Osteocyte (in vitro differentiated cells): ENCODE data around the gene EIF3M. TPM values are rescaled to one million over a fixed set of nuclear protein-coding genes. Genes with fewer than 3 reads are reported as not detected.

ENCODE experiments used
- DNase-seq: peaks from one replicate; pipeline ENCODE4 v3.0.0; 2021; ENCODE audit warnings: mixed read lengths; ENCODE audit not compliant: unreplicated experiment; ENCODE audit errors: extremely low spot score
- H3K27ac Mint-ChIP-seq: one replicate; pipeline ENCODE4 v1.8.0; 2021; ENCODE audit warnings: mild to moderate bottlenecking, mixed read lengths; ENCODE audit not compliant: unreplicated experiment
- H3K27me3 Mint-ChIP-seq: one replicate; pipeline ENCODE4 v1.8.0; 2021; ENCODE audit warnings: mixed read lengths; ENCODE audit not compliant: unreplicated experiment
- H3K36me3 Mint-ChIP-seq: one replicate; pipeline ENCODE4 v1.8.0; 2021; ENCODE audit warnings: mixed read lengths; ENCODE audit not compliant: unreplicated experiment
- H3K4me1 Mint-ChIP-seq: one replicate; pipeline ENCODE4 v1.8.0; 2021; ENCODE audit warnings: mixed read lengths; ENCODE audit not compliant: unreplicated experiment
- H3K4me3 Mint-ChIP-seq: one replicate; pipeline ENCODE4 v1.8.0; 2021; ENCODE audit warnings: mild to moderate bottlenecking, moderate library complexity, mixed read lengths; ENCODE audit not compliant: unreplicated experiment
- H3K9me3 Mint-ChIP-seq: one replicate; pipeline ENCODE4 v1.8.0; 2021; ENCODE audit warnings: mixed read lengths; ENCODE audit not compliant: unreplicated experiment
- total RNA-seq: library from RNA; stranded (reverse); gene quantifications from 2 replicates; pipeline ENCODE4 v1.2.1, GENCODE V29; 2021
- TF ChIP-seq, protein P1 (sequence below): fragments of 200-600 bp; sonication (generic); IDR thresholded peaks from 2 replicates; pipeline ENCODE4 v1.5.0; 2021; ENCODE audit warnings: antibody characterized with exemption, mild to moderate bottlenecking, moderate library complexity

The EIF3M gene
- total RNA-seq, 1 donor from 2014 or later, result 227 TPM

DNA sequence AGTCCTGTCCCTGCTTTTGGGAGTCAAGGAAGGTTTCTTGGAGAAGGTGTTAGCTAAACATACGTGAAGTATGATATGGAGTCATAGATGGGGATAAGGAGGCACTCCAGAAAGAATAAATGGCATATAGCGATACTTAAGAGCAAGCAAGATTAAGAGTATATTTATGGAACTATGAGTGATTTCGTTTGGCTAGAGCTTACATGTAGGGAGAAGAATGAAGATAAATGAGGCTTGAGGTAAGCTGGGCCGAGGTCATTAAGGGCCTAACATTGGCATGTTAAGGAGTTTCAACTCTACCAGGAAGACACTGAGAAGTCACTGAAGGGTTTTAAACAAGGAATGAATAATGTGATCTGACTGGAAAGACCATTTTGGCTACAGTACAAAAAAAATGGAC lies 33.3 kb downstream of the EIF3M start:
- TF ChIP-seq, protein P1, sequence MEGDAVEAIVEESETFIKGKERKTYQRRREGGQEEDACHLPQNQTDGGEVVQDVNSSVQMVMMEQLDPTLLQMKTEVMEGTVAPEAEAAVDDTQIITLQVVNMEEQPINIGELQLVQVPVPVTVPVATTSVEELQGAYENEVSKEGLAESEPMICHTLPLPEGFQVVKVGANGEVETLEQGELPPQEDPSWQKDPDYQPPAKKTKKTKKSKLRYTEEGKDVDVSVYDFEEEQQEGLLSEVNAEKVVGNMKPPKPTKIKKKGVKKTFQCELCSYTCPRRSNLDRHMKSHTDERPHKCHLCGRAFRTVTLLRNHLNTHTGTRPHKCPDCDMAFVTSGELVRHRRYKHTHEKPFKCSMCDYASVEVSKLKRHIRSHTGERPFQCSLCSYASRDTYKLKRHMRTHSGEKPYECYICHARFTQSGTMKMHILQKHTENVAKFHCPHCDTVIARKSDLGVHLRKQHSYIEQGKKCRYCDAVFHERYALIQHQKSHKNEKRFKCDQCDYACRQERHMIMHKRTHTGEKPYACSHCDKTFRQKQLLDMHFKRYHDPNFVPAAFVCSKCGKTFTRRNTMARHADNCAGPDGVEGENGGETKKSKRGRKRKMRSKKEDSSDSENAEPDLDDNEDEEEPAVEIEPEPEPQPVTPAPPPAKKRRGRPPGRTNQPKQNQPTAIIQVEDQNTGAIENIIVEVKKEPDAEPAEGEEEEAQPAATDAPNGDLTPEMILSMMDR, result no peak
- DNase-seq, result no peak
- peaks cover 5% of the 10 kb centered on the region for H3K27me3 Mint-ChIP-seq
- H3K4me1 Mint-ChIP-seq, result no peaks in the 10 kb centered on the region
- H3K4me3 Mint-ChIP-seq, result no peak overlapping the region
- peaks cover 10% of the 10 kb centered on the region for H3K9me3 Mint-ChIP-seq
- no peak overlapping the region for H3K27ac Mint-ChIP-seq
- no peaks in the 10 kb centered on the region for H3K36me3 Mint-ChIP-seq

DNA sequence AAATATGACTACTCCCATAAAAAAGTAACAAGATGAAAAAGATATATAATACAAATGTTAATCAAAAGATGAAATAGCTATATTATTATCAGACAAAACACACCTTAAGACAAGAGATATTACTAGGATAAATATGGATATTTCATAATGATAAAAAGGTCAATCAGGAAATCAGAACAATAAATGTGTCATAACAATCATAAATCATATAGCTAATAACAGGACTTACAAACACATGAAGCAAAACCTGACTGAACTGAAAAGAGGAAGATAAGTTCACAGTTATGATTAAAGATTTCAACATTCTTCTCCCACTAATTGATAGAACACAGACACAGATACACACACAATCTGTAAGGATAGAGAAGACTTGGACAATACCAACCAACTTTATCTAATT lies 47.2 kb downstream of the EIF3M start:
- H3K27me3 Mint-ChIP-seq, result peaks cover 23% of the 10 kb centered on the region
- no peak for DNase-seq
- H3K4me1 Mint-ChIP-seq, result no peaks in the 10 kb centered on the region
- no peak overlapping the region for H3K27ac Mint-ChIP-seq
- no peaks in the 10 kb centered on the region for H3K9me3 Mint-ChIP-seq
- H3K36me3 Mint-ChIP-seq, result no peaks in the 10 kb centered on the region
- H3K4me3 Mint-ChIP-seq, result no peak overlapping the region
- TF ChIP-seq, protein P1, result no peak

GRCh38 chr11:32635819-32636218 lies 52.2 kb downstream of the EIF3M start:
- Mint-ChIP-seq H3K4me1 (no peaks in the 10 kb centered on the region), H3K36me3 (no peaks in the 10 kb centered on the region)

DNA sequence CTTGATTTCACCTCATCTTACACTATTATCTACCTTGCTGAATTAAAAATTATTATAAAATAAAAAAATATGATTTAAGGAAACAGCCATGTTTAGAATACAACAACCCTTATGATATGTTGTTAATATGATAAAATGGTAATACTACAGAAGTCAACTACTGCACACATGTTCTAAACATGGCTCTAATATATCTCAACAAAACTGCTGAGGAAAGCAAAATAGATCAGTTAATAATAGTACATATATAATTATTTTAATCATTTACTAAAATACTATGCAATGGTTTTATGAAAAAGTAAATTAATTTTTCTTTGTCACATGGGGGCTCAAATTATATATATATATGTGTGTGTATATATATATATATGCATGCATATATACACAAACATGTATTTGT lies 57.7 kb downstream of the EIF3M start:
- H3K4me3 Mint-ChIP-seq, result no peak overlapping the region
- H3K27me3 Mint-ChIP-seq, result peaks cover 24% of the 10 kb centered on the region

More at GRCh38 chr11:32635819-32636218, 52.2 kb downstream of the EIF3M start:
- H3K9me3 Mint-ChIP-seq, result no peaks in the 10 kb centered on the region
- no peak for DNase-seq
- H3K4me3 Mint-ChIP-seq, result no peak overlapping the region
- no peak overlapping the region for H3K27ac Mint-ChIP-seq
- TF ChIP-seq, protein P1, result no peak
- peaks cover 34% of the 10 kb centered on the region for H3K27me3 Mint-ChIP-seq

GRCh38 chr11:32643526-32643925 lies 59.9 kb downstream of the EIF3M start:
- Mint-ChIP-seq H3K27me3 (peaks cover 17% of the 10 kb centered on the region), H3K27ac (no peak overlapping the region), H3K4me3 (no peak overlapping the region), H3K9me3 (no peaks in the 10 kb centered on the region), H3K36me3 (no peaks in the 10 kb centered on the region), H3K4me1 (no peaks in the 10 kb centered on the region)
- no peak for DNase-seq
- TF ChIP-seq, protein P1, result no peak

More for the DNA sequence above, 57.7 kb downstream of the EIF3M start:
- TF ChIP-seq, protein P1, result no peak
- no peak for DNase-seq
- H3K27ac Mint-ChIP-seq, result no peak overlapping the region
- H3K4me1 Mint-ChIP-seq, result no peaks in the 10 kb centered on the region
- no peaks in the 10 kb centered on the region for H3K36me3 Mint-ChIP-seq
- no peaks in the 10 kb centered on the region for H3K9me3 Mint-ChIP-seq

Other genes with a start within 250 kb of the EIF3M start
- gene WT1, start 148.3 kb upstream of the EIF3M start, total RNA-seq, result not detected in 2 replicates
- not detected in 2 replicates for gene CCDC73, start 210.8 kb downstream of the EIF3M start, total RNA-seq
- not detected in 2 replicates for gene PRRG4, start 246.1 kb downstream of the EIF3M start, total RNA-seq